ENCODE measurements around the gene CHCHD1.
"Not testable (repeated sequence)": the region's sequence is repeated elsewhere in the genome, so short reads cannot be mapped to it uniquely, and the experiment has no call there.

DNA sequence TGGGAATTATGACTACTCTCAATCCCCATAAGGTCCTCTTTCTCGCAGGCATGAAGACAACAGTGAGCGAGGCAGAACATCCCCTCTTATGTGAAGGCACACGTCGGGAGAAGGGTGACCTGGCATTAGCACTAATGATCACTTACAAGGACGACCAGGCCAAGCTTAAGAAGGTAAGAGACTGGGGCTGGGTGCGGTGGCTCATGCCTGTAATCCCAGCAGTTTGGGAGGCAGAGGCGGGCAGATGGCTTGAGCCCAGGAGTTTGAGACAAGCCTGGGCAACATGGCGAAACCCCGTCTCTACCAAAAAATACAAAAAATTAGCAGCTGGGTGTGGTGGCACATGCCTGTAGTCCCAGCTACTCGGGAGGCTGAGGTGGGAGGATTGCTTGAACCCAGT is 13.6 kb downstream of the CHCHD1 start:
- TF ChIP-seq, protein P1, sequence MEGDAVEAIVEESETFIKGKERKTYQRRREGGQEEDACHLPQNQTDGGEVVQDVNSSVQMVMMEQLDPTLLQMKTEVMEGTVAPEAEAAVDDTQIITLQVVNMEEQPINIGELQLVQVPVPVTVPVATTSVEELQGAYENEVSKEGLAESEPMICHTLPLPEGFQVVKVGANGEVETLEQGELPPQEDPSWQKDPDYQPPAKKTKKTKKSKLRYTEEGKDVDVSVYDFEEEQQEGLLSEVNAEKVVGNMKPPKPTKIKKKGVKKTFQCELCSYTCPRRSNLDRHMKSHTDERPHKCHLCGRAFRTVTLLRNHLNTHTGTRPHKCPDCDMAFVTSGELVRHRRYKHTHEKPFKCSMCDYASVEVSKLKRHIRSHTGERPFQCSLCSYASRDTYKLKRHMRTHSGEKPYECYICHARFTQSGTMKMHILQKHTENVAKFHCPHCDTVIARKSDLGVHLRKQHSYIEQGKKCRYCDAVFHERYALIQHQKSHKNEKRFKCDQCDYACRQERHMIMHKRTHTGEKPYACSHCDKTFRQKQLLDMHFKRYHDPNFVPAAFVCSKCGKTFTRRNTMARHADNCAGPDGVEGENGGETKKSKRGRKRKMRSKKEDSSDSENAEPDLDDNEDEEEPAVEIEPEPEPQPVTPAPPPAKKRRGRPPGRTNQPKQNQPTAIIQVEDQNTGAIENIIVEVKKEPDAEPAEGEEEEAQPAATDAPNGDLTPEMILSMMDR (IDR thresholded peaks at IDR 0.05; ENCODE audit: poor library complexity): not testable (repeated sequence)
- TF ChIP-seq EZH2 (IDR thresholded peaks at IDR 0.05; ENCODE audit: borderline replicate concordance): not testable (repeated sequence)
